Endothelial cell (in vitro differentiated cells): ENCODE data around the gene SLC12A1. TPM values are rescaled to one million over a fixed set of nuclear protein-coding genes. Genes with fewer than 3 reads are reported as not detected.

Experiments
- DNase-seq: peaks from one replicate; pipeline ENCODE4 v3.0.0; 2021; ENCODE audit warnings: low spot score
- H3K27ac Mint-ChIP-seq: one replicate; pipeline ENCODE4 v1.8.0; 2021; ENCODE audit warnings: mixed read lengths, inconsistent platforms; ENCODE audit not compliant: unreplicated experiment
- H3K27me3 Mint-ChIP-seq: one replicate; pipeline ENCODE4 v1.8.0; 2021; ENCODE audit warnings: mild to moderate bottlenecking, moderate library complexity, mixed read lengths, inconsistent platforms; ENCODE audit not compliant: unreplicated experiment
- H3K36me3 Mint-ChIP-seq: one replicate; pipeline ENCODE4 v1.8.0; 2021; ENCODE audit warnings: mild to moderate bottlenecking, low read depth, mixed read lengths, inconsistent platforms; ENCODE audit not compliant: unreplicated experiment
- H3K4me1 Mint-ChIP-seq: one replicate; pipeline ENCODE4 v1.8.0; 2021; ENCODE audit warnings: mild to moderate bottlenecking, mixed read lengths, inconsistent platforms; ENCODE audit not compliant: unreplicated experiment
- H3K4me3 Mint-ChIP-seq: one replicate; pipeline ENCODE4 v1.8.0; 2021; ENCODE audit warnings: mild to moderate bottlenecking, mixed read lengths, inconsistent platforms; ENCODE audit not compliant: unreplicated experiment
- H3K9me3 Mint-ChIP-seq: one replicate; pipeline ENCODE4 v1.8.0; 2021; ENCODE audit warnings: mixed read lengths, inconsistent platforms; ENCODE audit not compliant: unreplicated experiment
- total RNA-seq: library from RNA; stranded (reverse); fragmentation: NEBNext Ultra II Directional; extraction: Animal tissue kit (Norgen Biotek cat#: 25700); gene quantifications from one replicate; pipeline ENCODE4 v1.2.1, GENCODE V29; 2021; ENCODE audit not compliant: unreplicated experiment
- TF ChIP-seq, protein P1 (sequence below): fragments of 200-600 bp; sonication (generic); IDR thresholded peaks from one replicate; pipeline ENCODE4 v1.5.0; 2021; ENCODE audit warnings: antibody characterized with exemption; ENCODE audit not compliant: unreplicated experiment

Gene SLC12A1
- total RNA-seq, 1 donor from 2014 or later: not detected

DNA sequence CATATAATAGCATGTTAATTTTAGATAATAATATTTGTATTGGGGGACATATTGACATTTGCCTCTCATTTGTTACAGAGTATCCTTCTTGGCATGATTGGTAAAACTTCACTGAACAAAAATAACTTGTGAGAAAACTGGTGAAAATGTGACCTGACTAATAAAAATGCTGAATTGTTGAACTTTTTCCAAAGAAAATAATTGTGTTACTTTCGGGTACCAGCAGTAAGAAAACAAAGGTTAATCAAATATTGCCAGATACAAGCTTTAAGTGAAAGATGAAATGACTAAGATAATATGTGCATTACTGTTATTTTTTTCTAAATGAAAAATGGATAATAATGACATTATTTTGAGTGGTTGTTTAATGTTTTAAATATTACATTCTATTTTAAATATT lies 15.2 kb downstream of the SLC12A1 start:
- no peak overlapping the region for H3K27ac Mint-ChIP-seq
- TF ChIP-seq, protein P1, sequence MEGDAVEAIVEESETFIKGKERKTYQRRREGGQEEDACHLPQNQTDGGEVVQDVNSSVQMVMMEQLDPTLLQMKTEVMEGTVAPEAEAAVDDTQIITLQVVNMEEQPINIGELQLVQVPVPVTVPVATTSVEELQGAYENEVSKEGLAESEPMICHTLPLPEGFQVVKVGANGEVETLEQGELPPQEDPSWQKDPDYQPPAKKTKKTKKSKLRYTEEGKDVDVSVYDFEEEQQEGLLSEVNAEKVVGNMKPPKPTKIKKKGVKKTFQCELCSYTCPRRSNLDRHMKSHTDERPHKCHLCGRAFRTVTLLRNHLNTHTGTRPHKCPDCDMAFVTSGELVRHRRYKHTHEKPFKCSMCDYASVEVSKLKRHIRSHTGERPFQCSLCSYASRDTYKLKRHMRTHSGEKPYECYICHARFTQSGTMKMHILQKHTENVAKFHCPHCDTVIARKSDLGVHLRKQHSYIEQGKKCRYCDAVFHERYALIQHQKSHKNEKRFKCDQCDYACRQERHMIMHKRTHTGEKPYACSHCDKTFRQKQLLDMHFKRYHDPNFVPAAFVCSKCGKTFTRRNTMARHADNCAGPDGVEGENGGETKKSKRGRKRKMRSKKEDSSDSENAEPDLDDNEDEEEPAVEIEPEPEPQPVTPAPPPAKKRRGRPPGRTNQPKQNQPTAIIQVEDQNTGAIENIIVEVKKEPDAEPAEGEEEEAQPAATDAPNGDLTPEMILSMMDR: no peak
- no peaks in the 10 kb centered on the region for H3K36me3 Mint-ChIP-seq

GRCh38 chr15:48221885-48222284 lies 15.8 kb downstream of the SLC12A1 start:
- H3K36me3 Mint-ChIP-seq: no peaks in the 10 kb centered on the region
- no peak overlapping the region for H3K4me3 Mint-ChIP-seq
- DNase-seq: no peak
- TF ChIP-seq, protein P1: no peak
- no peaks in the 10 kb centered on the region for H3K27me3 Mint-ChIP-seq
- no peak overlapping the region for H3K27ac Mint-ChIP-seq
- no peaks in the 10 kb centered on the region for H3K9me3 Mint-ChIP-seq
- H3K4me1 Mint-ChIP-seq: no peaks in the 10 kb centered on the region

More for the DNA sequence above, 15.2 kb downstream of the SLC12A1 start:
- no peaks in the 10 kb centered on the region for H3K9me3 Mint-ChIP-seq
- no peak overlapping the region for H3K4me3 Mint-ChIP-seq
- no peak for DNase-seq
- no peaks in the 10 kb centered on the region for H3K4me1 Mint-ChIP-seq
- no peaks in the 10 kb centered on the region for H3K27me3 Mint-ChIP-seq

GRCh38 chr15:48222627-48223026 lies 16.5 kb downstream of the SLC12A1 start:
- H3K27ac Mint-ChIP-seq: no peak overlapping the region
- TF ChIP-seq, protein P1: no peak
- DNase-seq: no peak

GRCh38 chr15:48225771-48226170 lies 19.7 kb downstream of the SLC12A1 start:
- H3K27ac Mint-ChIP-seq: no peak overlapping the region
- H3K4me3 Mint-ChIP-seq: no peak overlapping the region
- no peak for DNase-seq
- TF ChIP-seq, protein P1: no peak
- no peaks in the 10 kb centered on the region for H3K36me3 Mint-ChIP-seq
- H3K4me1 Mint-ChIP-seq: no peaks in the 10 kb centered on the region
- no peaks in the 10 kb centered on the region for H3K9me3 Mint-ChIP-seq
- no peaks in the 10 kb centered on the region for H3K27me3 Mint-ChIP-seq

More at GRCh38 chr15:48222627-48223026, 16.5 kb downstream of the SLC12A1 start:
- H3K4me1 Mint-ChIP-seq: no peaks in the 10 kb centered on the region
- no peaks in the 10 kb centered on the region for H3K9me3 Mint-ChIP-seq
- no peaks in the 10 kb centered on the region for H3K36me3 Mint-ChIP-seq
- H3K4me3 Mint-ChIP-seq: no peak overlapping the region
- H3K27me3 Mint-ChIP-seq: no peaks in the 10 kb centered on the region

GRCh38 chr15:48230498-48230897 lies 24.4 kb downstream of the SLC12A1 start:
- TF ChIP-seq, protein P1: no peak
- H3K9me3 Mint-ChIP-seq: no peaks in the 10 kb centered on the region
- H3K27ac Mint-ChIP-seq: no peak overlapping the region
- DNase-seq: no peak
- H3K27me3 Mint-ChIP-seq: no peaks in the 10 kb centered on the region
- H3K36me3 Mint-ChIP-seq: no peaks in the 10 kb centered on the region
- no peak overlapping the region for H3K4me3 Mint-ChIP-seq
- no peaks in the 10 kb centered on the region for H3K4me1 Mint-ChIP-seq
